Smooth muscle cell (in vitro differentiated cells): ENCODE results near the gene LIPH. TPM values are rescaled to one million over a fixed set of nuclear protein-coding genes. Genes with fewer than 3 reads are reported as not detected.
"Not testable (repeated sequence)": the region's sequence is repeated elsewhere in the genome, so short reads cannot be mapped to it uniquely, and the experiment has no call there.

Experiments used
- DNase-seq: peaks from one replicate; lab custom pipeline; 2025; ENCODE audit not compliant: unreplicated experiment; lab: John Stamatoyannopoulos, UW
- H2AFZ ChIP-seq: fragments of 200-600 bp; sonication (generic); 2 replicates; pipeline ENCODE4 v1.6.0; 2016; ENCODE audit warnings: antibody characterized with exemption, low read depth, mild to moderate bottlenecking
- H3F3A ChIP-seq: fragments of 200-600 bp; sonication (generic); 2 replicates; pipeline ENCODE4 v1.6.0; 2017; ENCODE audit warnings: antibody characterized with exemption, low read depth
- H3K27ac ChIP-seq: fragments of 200-600 bp; sonication (generic); 2 replicates; pipeline ENCODE4 v1.5.1; 2016; ENCODE audit warnings: low read depth, mild to moderate bottlenecking
- H3K27me3 ChIP-seq: fragments of 200-600 bp; sonication (generic); 2 replicates; pipeline ENCODE4 v1.6.1; 2016; ENCODE audit warnings: low read depth, mild to moderate bottlenecking
- H3K36me3 ChIP-seq: fragments of 200-600 bp; sonication (generic); 2 replicates; pipeline ENCODE4 v1.5.1; 2016; ENCODE audit warnings: low read depth
- H3K4me1 ChIP-seq: fragments of 200-600 bp; sonication (generic); 2 replicates; pipeline ENCODE4 v1.5.1; 2016; ENCODE audit warnings: low read depth
- H3K4me2 ChIP-seq: fragments of 200-600 bp; sonication (generic); 2 replicates; pipeline ENCODE4 v1.6.0; 2016; ENCODE audit warnings: mild to moderate bottlenecking
- H3K4me3 ChIP-seq: fragments of 200-600 bp; sonication (generic); 2 replicates; pipeline ENCODE4 v1.5.1; 2016; ENCODE audit warnings: mild to moderate bottlenecking
- H3K79me2 ChIP-seq: fragments of 200-600 bp; sonication (generic); 2 replicates; pipeline ENCODE4 v1.6.0; 2016; ENCODE audit warnings: low read depth, mild to moderate bottlenecking
- H3K9ac ChIP-seq: fragments of 200-600 bp; sonication (generic); 2 replicates; pipeline ENCODE4 v1.6.0; 2016; ENCODE audit warnings: low read depth
- H3K9me3 ChIP-seq: fragments of 200-600 bp; sonication (generic); replicated peaks from 2 replicates; pipeline ENCODE4 v1.5.1; 2016; ENCODE audit warnings: low read depth
- H4K20me1 ChIP-seq: fragments of 200-600 bp; sonication (generic); 2 replicates; pipeline ENCODE4 v1.6.0; 2016; ENCODE audit warnings: low read depth
- CTCF ChIP-seq: fragments of 200-600 bp; sonication (generic); IDR thresholded peaks from 2 replicates; pipeline ENCODE4 v1.5.1; 2017; ENCODE audit warnings: borderline replicate concordance, mild to moderate bottlenecking, antibody characterized with exemption; ENCODE audit not compliant: insufficient read depth, poor library complexity, severe bottlenecking
- WGBS: methylation state at CpG from one replicate; pipeline ENCODE4 v1.1.7; 2016; ENCODE audit warnings: low lambda C conversion rate; 5-methylcytosine and 5-hydroxymethylcytosine counted together
- polyA plus RNA-seq: library from polyadenylated mRNA; unstranded; fragments of >200 nt; fragmentation: Nextera tagmentation; extraction: Ambion mirVana; gene quantifications from 2 replicates; pipeline ENCODE4 v1.2.1, GENCODE V29; 2016
- total RNA-seq: library from RNA; depleted of rRNA; stranded (reverse); fragments of >200 nt; gene quantifications from 2 replicates; pipeline ENCODE4 v1.2.3, GENCODE V29; 2014

Gene LIPH
- total and polyA plus RNA-seq, 2 experiments from 2014 or later, result 0.03 to 0.04 TPM

- no peak for DNase-seq
- H2AFZ ChIP-seq, result no peak overlapping the region
- no peaks in the 10 kb centered on the region for H3K27me3 ChIP-seq
- H3K4me3 ChIP-seq, result no peak overlapping the region
- WGBS, result 95% methylated on average over 15 of the region's 15 CpGs
- H3K9ac ChIP-seq, result no peak overlapping the region
- no peaks in the 10 kb centered on the region for H3K4me1 ChIP-seq
- no peaks in the 10 kb centered on the region for H4K20me1 ChIP-seq
- H3K79me2 ChIP-seq, result no peaks in the 10 kb centered on the region
- H3F3A ChIP-seq, result no peaks in the 10 kb centered on the region
- H3K27ac ChIP-seq, result no peak overlapping the region
- TF ChIP-seq CTCF, result no peak
- H3K4me2 ChIP-seq, result no peak overlapping the region
- no peaks in the 10 kb centered on the region for H3K9me3 ChIP-seq
- no peaks in the 10 kb centered on the region for H3K36me3 ChIP-seq
Measured at GRCh38 chr3:185473290-185473815, 79.0 kb downstream of the LIPH start.

DNA sequence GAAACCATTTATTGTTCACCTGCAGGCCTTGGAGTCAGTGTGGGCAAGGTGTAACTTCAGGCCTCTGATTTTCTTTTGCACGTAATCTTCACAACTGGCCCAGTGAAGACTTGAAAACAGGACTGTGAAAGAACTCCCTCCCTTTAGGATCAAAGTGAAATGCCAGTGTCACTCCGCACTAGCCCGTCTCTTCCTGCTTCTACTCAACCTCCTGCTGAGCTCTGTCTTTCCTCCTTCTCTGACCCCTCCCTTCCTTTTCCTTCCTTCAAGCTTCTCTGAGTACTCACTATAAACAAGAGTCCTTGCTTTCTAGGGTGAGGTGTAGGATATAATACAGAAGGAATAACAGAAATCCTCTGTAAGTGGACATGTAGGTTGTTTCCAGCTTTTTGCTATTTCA lies 82.1 kb downstream of the LIPH start:
- Histone ChIP-seq H3K79me2 (no peaks in the 10 kb centered on the region), H3F3A (no peaks in the 10 kb centered on the region), H2AFZ (no peak overlapping the region), H3K9me3 (no peaks in the 10 kb centered on the region), H3K4me3 (no peak overlapping the region), H3K36me3 (no peaks in the 10 kb centered on the region), H4K20me1 (no peaks in the 10 kb centered on the region), H3K4me1 (no peaks in the 10 kb centered on the region), H3K9ac (no peak overlapping the region), H3K27me3 (no peaks in the 10 kb centered on the region), H3K4me2 (no peak overlapping the region), H3K27ac (no peak overlapping the region)
- TF ChIP-seq CTCF, result no peak
- no peak for DNase-seq
- WGBS, result 56% methylated on average over 3 of the region's 3 CpGs

- TF ChIP-seq CTCF, result no peak
- Histone ChIP-seq H3F3A (no peaks in the 10 kb centered on the region), H3K9me3 (no peaks in the 10 kb centered on the region), H3K36me3 (no peaks in the 10 kb centered on the region), H3K27me3 (no peaks in the 10 kb centered on the region), H3K4me3 (no peak overlapping the region), H3K4me2 (no peak overlapping the region), H3K9ac (no peak overlapping the region), H3K27ac (no peak overlapping the region), H4K20me1 (no peaks in the 10 kb centered on the region), H2AFZ (no peak overlapping the region), H3K79me2 (no peaks in the 10 kb centered on the region), H3K4me1 (no peaks in the 10 kb centered on the region)
- WGBS, result 90% methylated on average over 3 of the region's 3 CpGs
- no peak for DNase-seq
Measured at GRCh38 chr3:185469542-185469941, 82.8 kb downstream of the LIPH start.

- not testable (repeated sequence) for H3K4me1 ChIP-seq, H3K4me2 ChIP-seq, H4K20me1 ChIP-seq, H2AFZ ChIP-seq, H3K4me3 ChIP-seq, H3K27ac ChIP-seq, H3K36me3 ChIP-seq, H3K9ac ChIP-seq, H3K27me3 ChIP-seq, DNase-seq, H3F3A ChIP-seq, H3K9me3 ChIP-seq, H3K79me2 ChIP-seq
- 98% methylated on average over 5 of the region's 5 CpGs for WGBS
Measured at GRCh38 chr3:185466123-185466522, 86.3 kb downstream of the LIPH start.
